Ovary (tissue), 3 donors: ENCODE measurements around the gene ZRSR2.

ENCODE experiments used
- CTCF ChIP-seq, 3 donors: fragments of 450-650 bp in 2 of 3; fragments of 200-600 bp in 1 of 3; IDR thresholded peaks; one replicate each; pipeline versions ENCODE4 v1.5.1 to v1.8.0; 2016 to 2022; ENCODE audit warnings: antibody characterized with exemption in 3 of 3, mild to moderate bottlenecking in 1 of 3
- POLR2A ChIP-seq: fragments of 450-650 bp; IDR thresholded peaks from one replicate; pipeline ENCODE4 v1.6.1; 2017; ENCODE audit warnings: antibody characterized with exemption, mild to moderate bottlenecking, moderate library complexity
- donor health status: DM: no; HTN: no; CAD: no.

- TF ChIP-seq CTCF (IDR thresholded peaks at IDR 0.05) (no peak), POLR2A (no peak)
Measured at GRCh38 chrX:15758140-15758539, 32.1 kb upstream of the ZRSR2 start.
